A549 (cell line): Measurements from ENCODE around the gene STEAP1B. TPM values are rescaled to one million over a fixed set of nuclear protein-coding genes. Genes with fewer than 3 reads are reported as not detected.

ENCODE experiments used
- ATAC-seq, 2 experiments: fragments of 200-7000 bp in 1 of 2; fragments of >200 bp in 1 of 2; cut with Nextera tagmentation in 1 of 2; cut with Tn5 transposase in 1 of 2; 3 replicates each; pipeline versions ENCODE4 v1.8.0 to v1.9.1; 2018 to 2020; ENCODE audit warnings: mild to moderate bottlenecking in 1 of 2, moderate library complexity in 1 of 2
- CTCF ChIA-PET: fragments of 300-600 bp; sonication (Branson Sonifier 250); formaldehyde crosslinking; extraction: SDS; loops from one replicate; lab custom pipeline; 2021; ENCODE audit warnings: antibody characterized with exemption, inconsistent platforms; lab: Yijun Ruan, JAX
- POLR2A ChIA-PET: fragments of 350-600 bp; formaldehyde crosslinking; extraction: SDS; loops from one replicate; lab custom pipeline; 2021; ENCODE audit warnings: antibody characterized with exemption, inconsistent platforms; lab: Yijun Ruan, JAX
- DNase-seq, 2 experiments: peaks; one replicate each; pipeline versions ENCODE4 v3.0.0 to v3.0.0-alpha.2; 2011 to 2016; ENCODE audit warnings: low read depth in 1 of 2, low spot score in 1 of 2
- FAIRE-seq: peaks from 2 replicates; lab custom pipeline; 2011; peaks lifted over from hg19 to GRCh38; lab: Jason Lieb, UNC
- H3K27ac ChIP-seq, 2 experiments: fragments of >200 bp; sonication (Bioruptor Twin); formaldehyde crosslinking; 3 replicates each; pipeline ENCODE4 v1.5.1; 2016 to 2017
- H3K4me1 ChIP-seq: fragments of >200 bp; sonication (Bioruptor Twin); formaldehyde crosslinking; 3 replicates; pipeline ENCODE4 v1.6.1; 2016
- H3K4me2 ChIP-seq: fragments of >200 bp; sonication (Bioruptor Twin); formaldehyde crosslinking; 3 replicates; pipeline ENCODE4 v1.6.1; 2016
- H3K4me3 ChIP-seq: fragments of >200 bp; sonication (Bioruptor Twin); formaldehyde crosslinking; 3 replicates; pipeline ENCODE4 v1.5.1; 2016
- H3K9me3 ChIP-seq: fragments of >200 bp; sonication (Bioruptor Twin); formaldehyde crosslinking; 3 replicates; pipeline ENCODE4 v1.6.1; 2016
- CBX8 ChIP-seq: fragments of 200-600 bp; sonication (generic); IDR thresholded peaks from 2 replicates; pipeline ENCODE4 v1.6.1; 2016
- CEBPB ChIP-seq, 2 experiments: fragments of >200 bp in 1 of 2; sonication (Bioruptor Twin) in 1 of 2; formaldehyde crosslinking in 1 of 2; IDR thresholded peaks; 2 replicates each; pipeline ENCODE4 v1.6.1; 2012 to 2016
- CHD4 ChIP-seq: fragments of 200-600 bp; sonication (generic); IDR thresholded peaks from 2 replicates; pipeline ENCODE4 v1.6.1; 2016; ENCODE audit warnings: antibody characterized with exemption, mild to moderate bottlenecking, borderline replicate concordance
- CTCF ChIP-seq: fragments of >200 bp; sonication (Bioruptor Twin); formaldehyde crosslinking; IDR thresholded peaks from 3 replicates; pipeline ENCODE4 v1.5.1; 2016
- E2F6 ChIP-seq: IDR thresholded peaks from 2 replicates; pipeline ENCODE4 v1.6.1; 2012; ENCODE audit warnings: low read depth, borderline replicate concordance
- ELK1 ChIP-seq: fragments of 150-350 bp; IDR thresholded peaks from 2 replicates; pipeline ENCODE4 v1.6.1; 2014; ENCODE audit warnings: low read depth, mild to moderate bottlenecking, low read length
- ESRRA ChIP-seq: fragments of 150-350 bp; IDR thresholded peaks from 2 replicates; pipeline ENCODE4 v1.6.1; 2014; ENCODE audit warnings: mild to moderate bottlenecking, low read length, borderline replicate concordance
- FOSB ChIP-seq: fragments of 250-450 bp; sonication (Bioruptor Pico); IDR thresholded peaks from 2 replicates; pipeline ENCODE4 v1.5.0; 2020; ENCODE audit warnings: mild to moderate bottlenecking, moderate library complexity
- GATA3 ChIP-seq: IDR thresholded peaks from 2 replicates; pipeline ENCODE4 v1.6.1; 2012; ENCODE audit warnings: borderline replicate concordance
- HES2 ChIP-seq: fragments of >200 bp; sonication (Bioruptor Twin); formaldehyde crosslinking; IDR thresholded peaks from 2 replicates; pipeline ENCODE4 v1.6.1; 2016
- HMGXB4 ChIP-seq: fragments of 250-450 bp; sonication (Bioruptor Pico); IDR thresholded peaks from 2 replicates; pipeline ENCODE4 v1.5.0; 2021; ENCODE audit warnings: mild to moderate bottlenecking, moderate library complexity, borderline replicate concordance
- HOXB5 ChIP-seq: fragments of 250-450 bp; sonication (Bioruptor Pico); IDR thresholded peaks from 2 replicates; pipeline ENCODE4 v1.5.0; 2020; ENCODE audit warnings: mild to moderate bottlenecking, moderate library complexity
- JUNB ChIP-seq: fragments of >200 bp; sonication (Bioruptor Twin); formaldehyde crosslinking; IDR thresholded peaks from 2 replicates; pipeline ENCODE4 v1.6.1; 2016
- KDM5A ChIP-seq: fragments of 200-600 bp; sonication (generic); IDR thresholded peaks from 2 replicates; pipeline ENCODE4 v1.6.1; 2016; ENCODE audit warnings: antibody characterized with exemption, mild to moderate bottlenecking
- MAFK ChIP-seq: fragments of 450-650 bp; IDR thresholded peaks from 2 replicates; pipeline ENCODE4 v1.6.1; 2014; ENCODE audit not compliant: partially characterized antibody
- RCOR1 ChIP-seq: fragments of 150-350 bp; IDR thresholded peaks from 2 replicates; pipeline ENCODE4 v1.6.1; 2014; ENCODE audit warnings: antibody characterized with exemption, low read length, low read depth
- RFX5 ChIP-seq: fragments of 450-650 bp; IDR thresholded peaks from 2 replicates; pipeline ENCODE4 v1.7.1; 2014; ENCODE audit warnings: antibody characterized with exemption, mild to moderate bottlenecking, moderate library complexity
- RNF2 ChIP-seq: fragments of 200-600 bp; sonication (generic); IDR thresholded peaks from 2 replicates; pipeline ENCODE4 v1.6.1; 2016; ENCODE audit warnings: low read depth, mild to moderate bottlenecking, antibody characterized with exemption, moderate library complexity, borderline replicate concordance
- SMC3 ChIP-seq: fragments of >200 bp; sonication (Bioruptor Twin); formaldehyde crosslinking; IDR thresholded peaks from 3 replicates; pipeline ENCODE4 v1.6.1; 2018; ENCODE audit warnings: inconsistent platforms
- ZNF302 ChIP-seq: fragments of 250-450 bp; sonication (Bioruptor Pico); IDR thresholded peaks from 2 replicates; pipeline ENCODE4 v1.9.0; 2021; ENCODE audit warnings: inconsistent platforms, mild to moderate bottlenecking, moderate library complexity
- ZSCAN20 ChIP-seq: fragments of 250-450 bp; sonication (Bioruptor Pico); IDR thresholded peaks from 2 replicates; pipeline ENCODE4 v1.8.0; 2022; ENCODE audit warnings: mild to moderate bottlenecking, moderate library complexity
- WGBS: methylation state at CpG from one replicate; pipeline ENCODE4 v1.1.6; 2017; ENCODE audit errors: missing lambda C conversion rate; 5-methylcytosine and 5-hydroxymethylcytosine counted together
- polyA plus RNA-seq, 4 experiments: library from polyadenylated mRNA; depleted of rRNA in 3 of 4; stranded (reverse); fragments of >200 nt; fragmentation: RNase III in 1 of 4; extraction: RNeasy Plus Mini Kit Qiagen cat#74134 plus additional on column Dnase treatment in 1 of 4; gene quantifications; 2 replicates in 3 of 4; 3 replicates in 1 of 4; pipeline ENCODE4 v1.2.3, GENCODE V29; 2011 to 2017

STEAP1B gene
- polyA plus RNA-seq, 2 of the 4 experiments (the other 2 are of a cell fraction) = 0.08 to 0.22 TPM

- POLR2A ChIA-PET = no interaction called here
- TF ChIP-seq RFX5 (no peak), CBX8 (no peak), ESRRA (no peak), KDM5A (no peak), CTCF (no peak)
These were observed 78.9 kb downstream of the STEAP1B start for GRCh38 chr7:22420973-22421635.

GRCh38 chr7:22420008-22420407 is 80.0 kb downstream of the STEAP1B start:
- POLR2A ChIA-PET = no interaction called here

More at GRCh38 chr7:22420973-22421635, 78.9 kb downstream of the STEAP1B start:
- 46% methylated on average over 2 of the region's 2 CpGs for WGBS
- no peak overlapping the region for H3K27ac ChIP-seq
- FAIRE-seq (no peak), DNase-seq (no peak), ATAC-seq (no peak)
- no peaks in the 10 kb centered on the region for H3K9me3 ChIP-seq
- no peak overlapping the region for H3K4me3 ChIP-seq
- H3K4me1 ChIP-seq = no peaks in the 10 kb centered on the region
- CTCF ChIA-PET = interaction anchor here (1.0 to 1.3 kb wide), 2 partner anchors 12 to 311 kb away, joined by 3 read pairs; no protein-coding TSS in a partner anchor
- no peak overlapping the region for H3K4me2 ChIP-seq

GRCh38 chr7:22419488-22419887 is 80.5 kb downstream of the STEAP1B start:
- no peaks in the 10 kb centered on the region for H3K9me3 ChIP-seq
- DNase-seq (no peak), FAIRE-seq (no peak), ATAC-seq (no peak)
- CTCF ChIA-PET = interaction anchor here (1.3 kb wide), 1 partner anchor 309 kb away, joined by 3 read pairs; no protein-coding TSS in a partner anchor
- H3K4me3 ChIP-seq = no peak overlapping the region
- POLR2A ChIA-PET = no interaction called here
- H3K27ac ChIP-seq = no peak overlapping the region
- TF ChIP-seq HOXB5 (no peak), RNF2 (no peak), E2F6 (no peak), FOSB (no peak), RCOR1 (no peak), MAFK (no peak), JUNB (no peak), ZNF302 (no peak), CEBPB (IDR thresholded peaks at IDR 0.05) (no peak), SMC3 (no peak), HES2 (no peak), ZSCAN20 (no peak), HMGXB4 (CRISPR knock-in tag) (no peak), CHD4 (no peak), GATA3 (no peak)
- no peak overlapping the region for H3K4me2 ChIP-seq
- no peaks in the 10 kb centered on the region for H3K4me1 ChIP-seq
- 30% methylated on average over 7 of the region's 7 CpGs for WGBS

More at GRCh38 chr7:22420008-22420407, 80.0 kb downstream of the STEAP1B start:
- no peak overlapping the region for H3K27ac ChIP-seq
- H3K4me1 ChIP-seq = no peaks in the 10 kb centered on the region
- CTCF ChIA-PET = interaction anchor here (1.3 kb wide), 1 partner anchor 310 kb away, joined by 3 read pairs; no protein-coding TSS in a partner anchor
- FAIRE-seq (no peak), DNase-seq (no peak), ATAC-seq (no peak)
- H3K4me3 ChIP-seq = no peak overlapping the region
- 38% methylated on average over 2 of the region's 2 CpGs for WGBS
- TF ChIP-seq ELK1 = no peak
- no peak overlapping the region for H3K4me2 ChIP-seq
- H3K9me3 ChIP-seq = no peaks in the 10 kb centered on the region
